ENCODE results near the gene SUV39H1.

SUV39H1 gene

DNA sequence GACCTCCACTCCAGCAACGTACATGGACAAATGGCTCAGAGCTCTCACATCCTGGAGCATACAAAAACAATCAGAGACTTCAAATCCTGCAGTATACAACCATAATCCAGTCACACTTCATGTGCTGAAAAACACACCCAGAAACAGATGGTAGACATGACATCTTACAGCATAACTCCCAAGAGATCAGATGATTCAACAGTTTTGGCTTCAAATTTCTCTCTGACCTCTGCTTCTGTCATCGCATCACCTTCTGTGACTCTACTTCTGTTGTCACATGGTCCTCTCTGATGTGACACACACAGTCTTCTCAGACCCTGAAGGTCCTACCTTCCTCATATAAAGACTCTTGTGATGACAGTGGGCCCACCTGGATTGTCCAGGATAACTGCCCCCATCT lies 18.5 kb downstream of the SUV39H1 start:
- DNase-seq: no peak

DNA sequence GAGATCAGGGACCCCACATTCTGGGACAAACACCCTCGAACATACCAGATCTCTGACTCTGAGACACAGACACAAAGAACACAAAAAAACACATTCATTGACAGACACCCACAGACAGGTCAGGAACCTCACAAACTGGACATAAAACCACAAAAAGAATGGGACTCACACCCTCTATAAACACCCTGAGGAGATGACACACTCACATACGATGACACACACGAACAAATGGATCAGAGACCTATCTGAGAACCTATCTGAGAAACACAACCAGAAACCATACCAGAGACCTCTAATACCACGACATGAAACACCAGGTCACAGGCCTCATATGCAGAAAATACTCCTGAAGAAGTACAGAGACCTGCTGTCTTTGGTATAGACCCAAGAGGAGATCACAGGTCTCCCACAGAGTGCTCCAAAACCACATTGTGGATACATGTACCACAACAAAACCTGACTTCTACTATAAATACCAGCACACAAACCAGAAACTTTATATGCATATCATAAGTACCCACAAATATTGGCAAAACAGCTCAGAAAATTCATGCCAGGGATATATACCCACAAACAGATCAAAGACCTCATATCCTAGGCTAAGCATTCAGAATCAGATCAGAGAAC lies 19.5 kb downstream of the SUV39H1 start:
- no peak for DNase-seq

DNA sequence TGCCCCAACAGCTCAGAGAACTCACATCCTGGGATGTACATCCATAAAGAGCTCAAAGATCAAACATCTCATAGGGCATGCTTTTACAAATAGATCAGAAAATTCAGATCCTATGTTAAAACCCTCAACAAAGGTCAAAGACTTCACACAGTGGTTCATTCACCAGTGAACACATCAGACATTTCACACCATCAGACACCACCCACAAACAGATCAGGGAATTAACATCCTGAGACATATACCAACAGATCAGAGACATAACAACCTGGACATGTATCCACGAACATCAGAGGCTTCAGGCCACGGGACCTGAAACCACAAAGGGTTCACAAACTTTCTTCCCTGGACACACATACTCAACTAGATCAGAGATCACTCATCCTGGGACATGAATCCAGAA lies 23.4 kb downstream of the SUV39H1 start:
- no peak for DNase-seq

DNA sequence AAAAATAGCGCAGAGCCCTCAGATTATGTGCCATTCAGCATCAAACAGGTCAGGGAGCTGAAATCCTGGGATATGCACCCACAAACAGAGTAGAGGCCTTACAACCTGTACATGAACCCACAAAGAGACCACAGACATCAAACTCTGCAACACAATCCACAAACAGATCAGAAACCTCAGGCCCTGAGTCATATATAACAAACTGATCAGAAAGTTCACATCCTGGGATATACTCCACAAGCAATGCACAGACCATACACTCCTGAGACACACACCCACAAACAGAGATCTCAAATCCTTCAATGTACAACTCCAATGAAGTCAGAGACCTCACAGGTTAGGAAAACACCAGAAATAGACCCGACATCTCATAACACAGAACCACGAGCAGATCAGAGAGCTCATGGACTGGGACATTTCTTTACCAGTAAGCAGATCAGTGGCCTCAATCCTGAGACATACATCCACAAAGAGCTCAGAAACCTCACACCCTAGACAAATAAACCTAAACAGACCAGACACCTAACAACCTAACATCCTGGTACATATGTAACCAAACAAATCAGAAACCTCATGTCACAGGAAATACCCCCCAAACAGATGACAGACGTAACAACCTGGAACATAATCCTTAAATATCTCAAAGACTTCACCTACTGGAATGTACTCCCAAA lies 24.2 kb downstream of the SUV39H1 start:
- no peak for DNase-seq

DNA sequence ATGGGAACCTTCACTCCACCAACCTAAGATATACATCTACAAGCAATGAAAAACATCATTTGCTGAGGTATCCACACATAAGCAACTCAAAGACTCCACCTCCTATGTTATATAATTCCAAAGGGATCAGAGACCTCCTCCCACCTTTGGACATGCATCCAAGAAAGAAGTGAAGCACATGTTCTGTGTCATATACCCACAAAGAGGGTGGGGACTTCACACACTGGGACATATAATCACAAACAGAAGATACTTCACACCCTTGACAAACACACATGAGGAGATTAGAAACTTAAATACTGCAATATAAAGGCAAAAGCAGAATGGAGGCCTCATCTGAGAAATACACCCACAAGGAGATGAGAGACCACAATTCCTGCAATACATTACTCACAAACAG lies 25.4 kb downstream of the SUV39H1 start:
- DNase-seq: no peak

DNA sequence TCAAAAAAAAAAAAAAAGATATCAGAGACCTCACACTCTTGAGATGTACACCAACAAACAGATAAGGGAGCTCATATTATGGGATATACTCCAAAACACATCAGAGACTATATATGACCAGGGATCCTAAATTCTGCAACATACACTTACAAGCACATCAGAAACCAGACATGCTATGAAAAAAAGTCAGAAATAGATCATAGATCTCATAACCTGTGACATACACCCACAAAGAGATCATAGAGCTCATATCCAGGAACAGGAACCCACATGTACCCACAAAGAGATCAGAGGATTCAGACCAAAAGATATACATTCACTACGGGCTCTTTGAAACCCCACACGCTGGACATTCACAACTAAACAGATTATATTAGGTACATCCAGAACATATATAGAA lies 30.1 kb downstream of the SUV39H1 start:
- no peak for DNase-seq

DNA sequence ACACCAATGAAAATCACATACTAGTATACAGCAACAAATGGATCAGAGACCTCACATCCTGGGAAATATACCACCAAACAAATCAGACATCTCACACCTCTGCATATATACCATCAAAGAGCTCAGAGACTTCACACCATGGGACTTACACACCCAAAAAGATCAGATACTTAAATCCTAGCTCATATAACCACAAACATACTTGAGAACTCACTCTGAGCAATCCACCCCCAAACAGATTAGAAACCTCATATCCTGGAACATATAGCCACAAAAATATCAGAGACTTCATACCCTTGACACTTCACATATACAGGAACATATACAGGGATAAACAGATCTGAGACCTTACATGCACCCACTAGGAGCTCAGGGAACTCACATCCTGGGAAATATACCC lies 32.1 kb downstream of the SUV39H1 start:
- no peak for DNase-seq

DNA sequence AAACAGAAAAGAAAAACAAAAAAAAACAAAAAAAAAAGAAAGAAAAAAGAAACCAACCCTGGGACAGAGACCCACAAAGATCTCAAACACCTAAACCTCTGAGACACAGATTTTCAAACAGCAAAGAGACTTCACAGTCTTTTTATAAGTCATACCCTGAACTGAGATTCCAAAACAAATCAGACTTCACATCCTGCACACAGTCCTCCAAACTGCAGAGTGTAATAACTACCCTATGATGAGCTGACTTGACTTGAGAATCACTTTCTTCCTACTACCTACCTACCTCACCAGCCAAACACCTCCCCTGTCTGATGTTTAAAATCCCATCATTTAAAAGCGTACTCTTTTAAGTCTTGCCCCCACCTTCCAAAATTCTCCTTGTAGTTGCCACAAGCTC lies 39.8 kb downstream of the SUV39H1 start:
- no peak for DNase-seq

DNA sequence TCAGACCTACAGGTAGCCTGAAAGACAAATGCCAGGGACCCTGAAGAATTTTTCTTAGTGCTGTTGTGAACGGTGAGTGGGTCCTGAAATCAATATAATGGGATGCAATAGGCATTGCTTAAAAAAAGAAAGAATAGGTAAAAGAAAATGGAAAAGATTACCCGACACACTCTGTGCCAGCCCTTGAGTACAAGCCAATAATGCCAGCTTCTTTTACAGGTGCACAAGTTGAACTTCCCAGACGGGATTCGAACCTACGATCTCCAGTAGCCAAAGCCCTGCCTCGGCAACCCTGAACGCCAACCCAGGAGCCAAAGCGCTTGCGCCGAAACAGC lies 40.3 kb downstream of the SUV39H1 start:
- DNase-seq: no peak

DNA sequence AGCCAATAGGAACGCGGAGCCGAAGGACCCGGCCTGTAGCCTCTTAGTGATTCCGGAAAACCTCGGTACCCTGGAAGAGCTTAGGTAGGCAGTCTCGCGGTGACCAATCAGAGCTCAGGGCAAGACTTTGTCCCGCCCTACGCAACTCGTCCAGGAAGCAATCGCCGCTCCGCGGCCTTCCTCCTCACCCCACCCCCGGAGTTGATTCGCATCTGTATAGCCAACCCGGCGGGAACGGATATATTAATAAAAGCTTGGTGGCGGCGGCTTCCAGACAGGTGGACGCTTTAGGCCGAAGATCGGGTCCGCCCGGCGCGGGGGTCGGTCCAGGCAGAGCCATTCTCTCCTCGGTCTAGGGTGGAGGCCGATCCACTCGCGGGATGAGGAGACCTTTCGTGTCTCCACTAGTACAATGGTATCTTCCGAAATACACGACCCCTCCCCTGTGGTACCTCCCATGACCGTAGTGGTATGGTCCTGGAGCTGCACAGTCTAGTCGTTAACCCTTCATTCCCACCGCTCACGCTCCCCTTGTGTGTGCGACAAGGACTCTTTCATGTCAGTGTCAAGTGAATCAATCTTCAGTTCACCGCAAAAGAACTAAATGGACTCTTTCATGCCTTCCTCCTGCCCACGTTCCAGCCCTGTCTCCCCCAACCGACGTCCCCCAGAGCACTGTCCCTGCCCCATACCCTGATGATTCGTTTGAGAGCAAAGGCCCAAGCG lies 40.8 kb downstream of the SUV39H1 start:
- peak; percentile 77 for DNase-seq

DNA sequence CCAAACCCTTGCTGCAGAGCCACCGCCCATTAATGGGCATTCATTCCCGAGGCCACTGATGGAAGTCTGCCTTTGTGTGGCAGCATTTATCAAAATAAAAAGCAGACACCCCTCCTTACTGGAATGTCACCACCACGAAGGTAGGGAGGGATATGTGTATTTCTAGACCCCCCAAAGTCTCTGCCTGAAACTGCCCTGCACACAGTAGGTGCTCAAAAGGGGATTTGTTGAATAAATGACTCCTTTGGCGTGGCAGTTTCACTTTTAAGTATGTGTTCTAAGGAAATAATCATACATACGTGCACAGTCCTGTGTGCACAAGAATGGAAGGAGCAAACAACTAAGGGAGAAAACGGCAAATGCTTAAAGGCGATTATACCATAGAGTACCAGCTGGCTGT lies 41.4 kb downstream of the SUV39H1 start:
- DNase-seq: no peak

DNA sequence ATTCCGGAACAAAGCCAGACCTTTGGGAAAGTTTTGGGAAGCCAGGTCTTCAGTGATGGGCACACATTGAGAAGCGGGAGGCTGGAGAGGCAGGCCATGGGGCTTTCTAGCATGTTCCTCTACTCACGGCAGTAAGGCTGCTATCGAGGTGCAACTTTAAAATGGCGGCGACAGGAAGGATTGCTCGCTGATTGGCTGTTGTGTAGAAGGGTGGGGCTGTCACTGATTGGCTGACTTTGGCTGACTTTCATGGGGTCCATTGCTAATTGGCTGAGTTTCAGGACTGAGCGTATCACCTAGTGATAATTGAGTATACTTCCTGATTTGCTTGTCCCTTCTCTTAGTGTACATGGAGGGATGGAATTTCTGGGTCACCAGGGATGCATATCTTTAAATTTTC lies 45.3 kb downstream of the SUV39H1 start:
- DNase-seq: no peak

DNA sequence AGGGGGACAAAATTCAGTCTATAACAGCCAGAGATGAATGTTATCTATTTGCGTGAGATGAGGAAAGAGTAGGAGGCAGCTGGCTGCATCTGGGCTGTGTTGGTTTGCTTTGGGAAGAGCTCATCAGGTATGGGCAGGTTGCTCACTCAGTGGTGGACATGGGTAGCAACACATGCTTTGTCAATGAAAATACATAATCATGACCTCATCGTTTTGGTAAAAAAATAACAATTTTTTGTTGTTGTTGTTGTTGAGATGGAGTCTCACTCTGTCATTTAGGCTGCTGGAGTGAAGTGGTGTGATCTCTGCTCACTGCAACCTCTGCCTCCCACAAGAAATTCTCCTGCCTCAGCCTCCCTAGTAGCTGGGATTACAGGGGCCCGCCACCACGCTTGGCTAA lies 48.7 kb downstream of the SUV39H1 start:
- DNase-seq: no peak

DNA sequence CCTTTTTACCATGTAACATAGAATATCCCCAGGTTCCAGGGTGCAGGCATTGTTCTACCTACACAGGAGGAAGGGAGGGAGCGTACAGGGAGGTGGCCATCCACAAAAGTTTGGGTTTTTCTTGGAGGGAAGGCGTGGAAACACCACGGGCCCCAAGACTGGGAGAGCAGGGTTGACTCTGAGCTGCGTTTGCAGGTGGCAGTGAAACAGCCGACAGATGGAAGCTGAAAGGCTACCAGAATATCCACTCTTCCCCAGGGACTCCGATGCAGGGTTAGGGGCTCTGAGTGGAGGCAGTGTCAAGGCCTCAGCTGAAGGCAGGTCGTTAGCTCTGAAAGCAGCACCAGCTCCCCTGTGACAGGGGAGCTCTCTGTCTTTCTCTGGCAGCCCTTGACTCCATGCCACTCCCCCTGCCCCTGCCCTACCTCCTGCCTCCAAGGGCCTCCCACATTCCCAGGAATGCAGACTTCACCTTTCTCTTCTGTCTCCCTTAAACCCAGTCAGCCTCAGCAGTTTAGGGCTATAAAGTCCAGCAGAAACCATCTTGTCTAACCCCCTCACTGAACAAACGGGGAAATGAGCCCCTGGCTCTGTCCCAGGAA lies 51.0 kb downstream of the SUV39H1 start:
- DNase-seq: no peak

DNA sequence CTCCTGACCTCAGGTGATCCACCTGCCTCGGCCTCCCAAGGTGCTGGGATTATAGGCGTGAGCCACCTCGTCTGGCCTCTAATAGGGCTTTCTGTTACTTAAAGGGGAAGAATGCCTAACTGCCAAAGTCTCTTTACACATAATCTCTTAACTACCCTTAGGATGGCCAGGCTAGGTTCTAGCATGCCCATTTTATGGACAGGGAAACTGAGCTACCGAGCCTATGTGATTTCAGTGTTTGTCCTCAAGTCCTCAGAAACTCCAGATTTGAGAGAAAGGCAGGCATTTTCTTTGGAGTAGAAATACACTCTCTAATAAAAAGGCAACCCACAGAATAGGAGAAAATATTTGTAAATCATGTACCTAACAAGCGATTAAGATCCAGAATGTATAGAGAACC lies 52.6 kb downstream of the SUV39H1 start:
- no peak for DNase-seq

DNA sequence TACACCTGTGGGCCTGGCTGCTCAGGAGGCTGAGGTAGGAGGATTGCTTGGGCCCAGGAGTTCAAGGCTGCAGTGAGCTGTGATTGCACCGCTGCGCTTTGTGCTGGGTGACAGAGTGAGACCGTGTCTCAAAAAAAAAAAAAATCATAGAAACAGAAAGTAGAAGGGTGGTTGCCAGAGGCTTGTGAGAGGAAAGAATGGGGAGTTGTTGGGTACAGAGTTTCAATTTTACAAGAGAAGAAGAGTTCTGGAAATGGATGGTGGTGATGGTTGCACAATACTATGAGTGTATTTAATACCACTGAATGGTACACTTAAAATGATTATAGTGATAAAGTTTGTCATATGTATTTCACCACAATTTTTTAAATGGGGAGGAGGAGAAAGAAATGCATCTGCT lies 54.8 kb downstream of the SUV39H1 start:
- no peak for DNase-seq

DNA sequence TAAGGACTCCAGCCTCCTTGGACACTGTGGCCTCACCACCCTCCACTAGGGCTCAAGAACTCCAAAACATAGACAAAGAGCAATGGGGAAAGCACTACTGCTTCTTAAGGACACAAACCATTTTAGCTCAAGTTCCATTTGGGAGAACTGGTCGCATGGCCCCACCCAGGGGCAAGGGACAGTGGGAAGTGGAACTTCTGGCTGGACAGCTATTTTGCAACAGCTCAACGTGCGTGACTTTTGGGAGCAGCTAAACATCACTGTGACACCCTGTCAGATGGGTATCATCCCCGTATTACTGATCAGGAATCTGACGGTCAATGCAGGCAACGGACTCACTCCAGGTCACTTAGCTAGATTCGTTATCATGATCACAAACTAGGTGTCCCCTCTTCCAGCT lies 56.0 kb downstream of the SUV39H1 start:
- DNase-seq: no peak

DNA sequence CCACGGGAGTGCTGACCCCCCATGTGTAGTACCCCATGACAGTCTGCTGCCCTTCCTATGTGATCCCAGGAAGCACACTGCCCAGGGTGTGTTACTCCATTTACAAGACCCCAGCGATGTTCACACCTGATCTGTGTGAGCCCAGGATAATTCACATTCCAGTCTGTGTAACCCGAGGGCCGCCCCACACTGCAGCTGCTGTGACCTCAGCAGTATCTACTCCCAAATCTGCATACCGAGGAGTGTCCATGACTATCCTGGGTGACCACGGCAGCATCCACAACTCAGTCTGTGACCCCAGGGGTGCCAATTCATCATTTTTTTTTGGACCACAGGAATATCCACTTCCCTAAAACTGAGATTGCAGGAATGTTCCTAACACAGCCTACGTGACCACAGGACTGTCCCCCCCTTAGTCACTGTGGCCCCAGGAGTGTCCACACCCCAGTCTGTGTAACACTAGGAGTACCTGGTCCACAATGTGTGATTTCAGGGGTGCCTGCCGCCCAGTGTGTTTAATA lies 57.2 kb downstream of the SUV39H1 start:
- DNase-seq: no peak

DNA sequence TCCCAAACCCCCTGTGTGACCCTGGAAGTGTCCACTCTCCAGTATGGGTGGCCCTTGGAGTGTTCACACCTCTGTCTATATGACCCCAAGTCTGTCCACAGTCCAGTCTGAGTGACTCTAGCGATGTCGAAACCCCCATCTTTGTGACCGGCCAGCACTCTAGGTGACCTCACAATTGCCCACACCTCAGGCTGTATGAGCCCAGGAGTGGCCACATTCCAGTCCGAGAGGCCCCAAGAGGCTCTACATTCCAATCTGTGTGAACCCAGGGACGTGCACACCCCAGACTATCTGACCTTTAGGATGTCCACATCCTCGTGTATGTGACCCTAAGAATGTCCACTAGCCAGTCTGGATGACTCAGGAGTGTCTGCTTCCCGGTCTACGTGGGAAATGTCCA lies 57.7 kb downstream of the SUV39H1 start:
- no peak for DNase-seq

Data from activated CD4-positive, alpha-beta T cell treated with anti-CD3 and anti-CD28 coated beads for 1 hour (primary cell).